H1 (cell line): ENCODE data around the gene ATP6V1A.

Experiments used
- EGR1 ChIP-seq: IDR thresholded peaks from 2 replicates; pipeline ENCODE4 v1.6.1; 2011; ENCODE audit warnings: low read depth, low read length, borderline replicate concordance
- EP300 ChIP-seq, 2 experiments: IDR thresholded peaks; 1 replicate in 1 of 2; 2 replicates in 1 of 2; pipeline ENCODE4 v1.6.1; 2011 to 2012; ENCODE audit warnings: low read depth in 2 of 2, low read length in 2 of 2, mild to moderate bottlenecking in 2 of 2, borderline replicate concordance in 1 of 2, inconsistent platforms in 1 of 2, moderate library complexity in 1 of 2
- EZH2 ChIP-seq: fragments of 200-600 bp; sonication (generic); IDR thresholded peaks from 2 replicates; pipeline ENCODE4 v1.7.1; 2012; ENCODE audit warnings: low read depth, mild to moderate bottlenecking, moderate library complexity, low read length, inconsistent platforms; ENCODE audit not compliant: severe bottlenecking
- HDAC6 ChIP-seq: IDR thresholded peaks from one replicate; pipeline ENCODE4 v1.7.1; 2012; ENCODE audit warnings: low read depth, mild to moderate bottlenecking, inconsistent platforms, low read length, moderate library complexity
- NANOG ChIP-seq: IDR thresholded peaks from 2 replicates; pipeline ENCODE4 v1.6.1; 2011; ENCODE audit warnings: low read length, low read depth, mild to moderate bottlenecking, inconsistent platforms; ENCODE audit not compliant: insufficient read depth, poor library complexity, severe bottlenecking
- POLR2A ChIP-seq, 2 experiments: IDR thresholded peaks; 1 replicate in 1 of 2; 2 replicates in 1 of 2; pipeline ENCODE4 v1.6.1; 2011; ENCODE audit warnings: low read depth in 2 of 2, low read length in 2 of 2, mild to moderate bottlenecking in 2 of 2; ENCODE audit errors: control extremely low read depth in 1 of 2
- POLR2AphosphoS5 ChIP-seq: IDR thresholded peaks from 2 replicates; pipeline ENCODE4 v1.6.1; 2011; ENCODE audit warnings: low read depth, low read length
- RAD21 ChIP-seq, 2 experiments: IDR thresholded peaks in 1 of 2; conservative IDR thresholded peaks in 1 of 2; 2 replicates each; pipeline ENCODE4 v1.6.1; 2011; ENCODE audit warnings: low read depth in 2 of 2, low read length in 2 of 2, improper control_type of control experiment in 1 of 2, inconsistent platforms in 1 of 2, mild to moderate bottlenecking in 1 of 2, moderate library complexity in 1 of 2
- SP1 ChIP-seq: IDR thresholded peaks from 2 replicates; pipeline ENCODE4 v1.6.1; 2011; ENCODE audit warnings: low read depth, low read length
- ZNF274 ChIP-seq: IDR thresholded peaks from 2 replicates; pipeline ENCODE4 v1.7.0; 2012; ENCODE audit warnings: low read length, borderline replicate concordance; ENCODE audit errors: extremely low read depth

DNA sequence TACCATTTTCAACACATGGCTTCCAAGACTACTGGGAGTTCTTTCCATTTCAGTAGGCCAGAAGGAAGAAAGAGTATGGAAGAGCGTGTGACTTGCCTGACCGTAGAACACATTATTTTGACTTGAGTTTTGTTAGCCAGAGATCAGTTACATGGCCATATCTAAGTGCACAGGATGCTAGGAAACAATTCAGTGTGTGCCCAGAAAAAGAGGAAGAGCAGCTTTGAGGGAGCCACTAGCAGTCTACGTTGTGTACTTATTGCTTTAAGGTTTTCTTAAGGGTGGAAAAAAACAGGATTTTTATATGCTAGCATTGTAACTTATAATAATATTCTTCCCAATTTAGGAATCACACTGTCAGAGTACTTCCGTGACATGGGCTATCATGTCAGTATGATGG lies 47.7 kb downstream of the ATP6V1A start:
- TF ChIP-seq POLR2AphosphoS5 (no peak), EP300 (IDR thresholded peaks at IDR 0.05; ENCODE audit: borderline replicate concordance in 1 of 2, low read depth in 2 of 2, low read length in 2 of 2) (no peak), RAD21 (IDR thresholded peaks at IDR 0.05 in 1 of 2, conservative IDR thresholded peaks at IDR 0.05 in 1 of 2; ENCODE audit: low read depth in 2 of 2, low read length in 2 of 2) (no peak), NANOG (no peak), EZH2 (no peak), EGR1 (no peak), ZNF274 (no peak), POLR2A (IDR thresholded peaks at IDR 0.05; ENCODE audit: control extremely low read depth in 1 of 2, low read depth in 2 of 2, low read length in 2 of 2) (no peak), SP1 (no peak), HDAC6 (no peak)
